ENCODE data around the gene STAU1.
A peak's percentile ranks its signal among the peaks of the same experiment; 100 is the strongest.

STAU1 gene

GRCh38 chr20:49179368-49180277, 8.5 kb downstream of the STAU1 start:
- H3K9me3 ChIP-seq (ENCODE audit: control insufficient read depth, insufficient read depth, low read depth, low read length), result no peaks in the 10 kb centered on the region
- H3K27ac ChIP-seq (ENCODE audit: extremely low read depth, low read depth, low read length), result no peak overlapping the region
- no peak overlapping the region for H3K4me3 ChIP-seq (ENCODE audit: low read depth, low read length)
- peaks cover 7% of the 10 kb centered on the region for H3K4me1 ChIP-seq (ENCODE audit: control insufficient read depth, insufficient read depth, low read length)
- TF ChIP-seq ZNF311 (tag by site-specific recombination; IDR thresholded peaks at IDR 0.05; ENCODE audit: borderline replicate concordance), result no peak
- no peak for TF ChIP-seq ZNF404 (tag by site-specific recombination; IDR thresholded peaks at IDR 0.05)
- no peak for TF ChIP-seq ZNF521 (tag by site-specific recombination; IDR thresholded peaks at IDR 0.05)
- no peak for TF ChIP-seq ZNF558 (tag by site-specific recombination; IDR thresholded peaks at IDR 0.05)
- no peak for TF ChIP-seq ZBTB49 (tag by site-specific recombination; IDR thresholded peaks at IDR 0.05; ENCODE audit: low read depth)
- TF ChIP-seq GLIS2 (tag by site-specific recombination; IDR thresholded peaks at IDR 0.05), result no peak
- no peak for TF ChIP-seq ZNF792 (tag by site-specific recombination; IDR thresholded peaks at IDR 0.05)
- ChIA-PET POLR2A (interaction anchor here (0.6 to 0.9 kb wide), 5 partner anchors 28 to 1974 kb away, joined by 3 to 4 read pairs (median 3); no protein-coding TSS in a partner anchor), CTCF (interaction anchor here (0.6 to 4.1 kb wide), 5 partner anchors 18 to 68 kb away, joined by 3 to 27 read pairs (median 3); no protein-coding TSS in a partner anchor)
- H3K36me3 ChIP-seq (ENCODE audit: control insufficient read depth in 2 of 2, insufficient read depth in 1 of 2, low read length in 2 of 2), result peaks cover 5 to 15% of the 10 kb centered on the region in 2 experiments; a peak in 2 of 3 replicates

DNA sequence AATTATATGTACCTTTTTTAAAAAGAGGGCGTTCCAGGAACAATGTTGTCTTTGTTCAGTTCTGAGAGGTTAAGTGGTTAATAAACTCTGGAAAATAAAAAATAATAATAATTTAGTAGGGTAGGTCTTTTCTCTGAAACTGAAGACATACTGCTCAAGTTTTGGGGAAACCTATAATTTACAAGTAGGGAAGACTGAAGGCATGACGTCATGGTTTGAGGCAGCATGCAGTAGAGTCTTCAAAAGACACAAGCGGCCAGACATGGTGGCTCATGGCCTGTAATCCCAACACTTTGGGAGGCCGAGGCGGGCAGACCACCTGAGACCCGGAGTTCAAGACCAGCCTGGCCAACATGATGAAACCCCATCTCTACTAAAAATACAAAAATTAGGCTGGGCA, 14.0 kb downstream of the STAU1 start:
- no peak overlapping the region for H3K4me3 ChIP-seq (ENCODE audit: low read depth, low read length)
- ChIA-PET POLR2A (no interaction called here), CTCF (interaction anchor here (1.4 kb wide), 1 partner anchor 43 kb away, joined by 6 read pairs; no protein-coding TSS in a partner anchor)
- no peaks in the 10 kb centered on the region; the same call in 1 of the 2 replicates for H3K4me1 ChIP-seq (ENCODE audit: control insufficient read depth, insufficient read depth, low read length)
- H3K27ac ChIP-seq (ENCODE audit: extremely low read depth, low read depth, low read length), result no peak overlapping the region
- no peaks in the 10 kb centered on the region for H3K9me3 ChIP-seq (ENCODE audit: control insufficient read depth, insufficient read depth, low read depth, low read length)
- peaks cover 8 to 22% of the 10 kb centered on the region in 2 experiments; a peak in 2 of 3 replicates for H3K36me3 ChIP-seq (ENCODE audit: control insufficient read depth in 2 of 2, insufficient read depth in 1 of 2, low read length in 2 of 2)
- no peak for TF ChIP-seq OVOL3 (tag by site-specific recombination; IDR thresholded peaks at IDR 0.05)
- TF ChIP-seq ZNF521 (tag by site-specific recombination; IDR thresholded peaks at IDR 0.05), result no peak
- no peak for TF ChIP-seq MEIS1 (CRISPR knock-in tag; IDR thresholded peaks at IDR 0.05; ENCODE audit: borderline replicate concordance)
- TF ChIP-seq ZNF266 (tag by site-specific recombination; IDR thresholded peaks at IDR 0.05; ENCODE audit: low read depth), result no peak
- TF ChIP-seq SCRT2 (tag by site-specific recombination; IDR thresholded peaks at IDR 0.05), result no peak
- TF ChIP-seq INSM2 (tag by site-specific recombination; IDR thresholded peaks at IDR 0.05), result no peak
- peak; percentile 73 for TF ChIP-seq SP7 (tag by site-specific recombination; IDR thresholded peaks at IDR 0.05)
- TF ChIP-seq ZNF555 (tag by site-specific recombination; conservative IDR thresholded peaks at IDR 0.05), result no peak
- TF ChIP-seq, protein P1, sequence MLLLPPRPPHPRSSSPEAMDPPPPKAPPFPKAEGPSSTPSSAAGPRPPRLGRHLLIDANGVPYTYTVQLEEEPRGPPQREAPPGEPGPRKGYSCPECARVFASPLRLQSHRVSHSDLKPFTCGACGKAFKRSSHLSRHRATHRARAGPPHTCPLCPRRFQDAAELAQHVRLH (tag by site-specific recombination; IDR thresholded peaks at IDR 0.05), result no peak
- peak; percentile 38; the same call in 1 of the 2 replicates for TF ChIP-seq ATF2 (tag by site-specific recombination; IDR thresholded peaks at IDR 0.05; ENCODE audit: low read depth)
- TF ChIP-seq ZBTB6 (tag by site-specific recombination; IDR thresholded peaks at IDR 0.05), result no peak
- no peak for TF ChIP-seq ZNF391 (tag by site-specific recombination; IDR thresholded peaks at IDR 0.05; ENCODE audit: borderline replicate concordance, low read depth)
- TF ChIP-seq, protein P2, sequence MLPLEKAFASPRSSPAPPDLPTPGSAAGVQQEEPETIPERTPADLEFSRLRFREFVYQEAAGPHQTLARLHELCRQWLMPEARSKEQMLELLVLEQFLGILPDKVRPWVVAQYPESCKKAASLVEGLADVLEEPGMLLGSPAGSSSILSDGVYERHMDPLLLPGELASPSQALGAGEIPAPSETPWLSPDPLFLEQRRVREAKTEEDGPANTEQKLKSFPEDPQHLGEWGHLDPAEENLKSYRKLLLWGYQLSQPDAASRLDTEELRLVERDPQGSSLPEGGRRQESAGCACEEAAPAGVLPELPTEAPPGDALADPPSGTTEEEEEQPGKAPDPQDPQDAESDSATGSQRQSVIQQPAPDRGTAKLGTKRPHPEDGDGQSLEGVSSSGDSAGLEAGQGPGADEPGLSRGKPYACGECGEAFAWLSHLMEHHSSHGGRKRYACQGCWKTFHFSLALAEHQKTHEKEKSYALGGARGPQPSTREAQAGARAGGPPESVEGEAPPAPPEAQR (tag by site-specific recombination; IDR thresholded peaks at IDR 0.05), result no peak
